ENCODE data around the gene FBXW4. TPM values are rescaled to one million over a fixed set of nuclear protein-coding genes. Genes with fewer than 3 reads are reported as not detected.

The FBXW4 gene
- total RNA-seq, 1 experiment from 2014 or later, result 15.7 TPM

- no TSS peak for BruUV-seq (replicated peaks)
- Mint-ChIP-seq H3K4me3 (ENCODE audit: low read depth, unreplicated experiment) (no peak overlapping the region), H3K4me1 (ENCODE audit: low read depth, unreplicated experiment) (no peaks in the 10 kb centered on the region), H3K9me3 (ENCODE audit: low read depth, unreplicated experiment) (no peaks in the 10 kb centered on the region), H3K27ac (ENCODE audit: unreplicated experiment) (no peak overlapping the region), H3K36me3 (ENCODE audit: insufficient read depth, unreplicated experiment) (no peaks in the 10 kb centered on the region), H3K27me3 (ENCODE audit: unreplicated experiment) (no peaks in the 10 kb centered on the region)
- intact Hi-C loops (cut with micrococcal nuclease; ENCODE audit: unreplicated experiment), result no loop called here
- no peak for DNase-seq
- CTCF ChIA-PET, result no interaction called here
- no peak for TF ChIP-seq CTCF (IDR thresholded peaks at IDR 0.05; ENCODE audit: unreplicated experiment)
Observed at GRCh38 chr10:101646364-101646763, 48.6 kb downstream of the FBXW4 start.

- DNase-seq, result no peak
- intact Hi-C loops (cut with micrococcal nuclease; ENCODE audit: unreplicated experiment), result no loop called here
- Mint-ChIP-seq H3K36me3 (ENCODE audit: insufficient read depth, unreplicated experiment) (no peaks in the 10 kb centered on the region), H3K4me3 (ENCODE audit: low read depth, unreplicated experiment) (no peak overlapping the region), H3K4me1 (ENCODE audit: low read depth, unreplicated experiment) (no peaks in the 10 kb centered on the region), H3K9me3 (ENCODE audit: low read depth, unreplicated experiment) (no peaks in the 10 kb centered on the region), H3K27ac (ENCODE audit: unreplicated experiment) (no peak overlapping the region), H3K27me3 (ENCODE audit: unreplicated experiment) (no peaks in the 10 kb centered on the region)
- CTCF ChIA-PET, result no interaction called here
- no peak for TF ChIP-seq CTCF (IDR thresholded peaks at IDR 0.05; ENCODE audit: unreplicated experiment)
- BruUV-seq (replicated peaks), result no TSS peak
Observed at GRCh38 chr10:101645659-101646058, 49.3 kb downstream of the FBXW4 start.

- no peaks in the 10 kb centered on the region for H3K4me1 Mint-ChIP-seq (ENCODE audit: low read depth, unreplicated experiment)
- intact Hi-C loops (cut with micrococcal nuclease; ENCODE audit: unreplicated experiment), result no loop called here
Observed at GRCh38 chr10:101644002-101644401, 51.0 kb downstream of the FBXW4 start.

GRCh38 chr10:101643546-101643945 is 51.4 kb downstream of the FBXW4 start:
- Mint-ChIP-seq H3K4me3 (ENCODE audit: low read depth, unreplicated experiment) (no peak overlapping the region), H3K4me1 (ENCODE audit: low read depth, unreplicated experiment) (no peaks in the 10 kb centered on the region), H3K36me3 (ENCODE audit: insufficient read depth, unreplicated experiment) (no peaks in the 10 kb centered on the region), H3K9me3 (ENCODE audit: low read depth, unreplicated experiment) (no peaks in the 10 kb centered on the region), H3K27ac (ENCODE audit: unreplicated experiment) (no peak overlapping the region), H3K27me3 (ENCODE audit: unreplicated experiment) (no peaks in the 10 kb centered on the region)
- no TSS peak for BruUV-seq (replicated peaks)
- CTCF ChIA-PET, result no interaction called here
- intact Hi-C loops (cut with micrococcal nuclease; ENCODE audit: unreplicated experiment), result no loop called here
- no peak for DNase-seq
- TF ChIP-seq CTCF (IDR thresholded peaks at IDR 0.05; ENCODE audit: unreplicated experiment), result no peak

More at GRCh38 chr10:101644002-101644401, 51.0 kb downstream of the FBXW4 start:
- CTCF ChIA-PET, result no interaction called here
- Mint-ChIP-seq H3K36me3 (ENCODE audit: insufficient read depth, unreplicated experiment) (no peaks in the 10 kb centered on the region), H3K27me3 (ENCODE audit: unreplicated experiment) (no peaks in the 10 kb centered on the region), H3K9me3 (ENCODE audit: low read depth, unreplicated experiment) (no peaks in the 10 kb centered on the region), H3K4me3 (ENCODE audit: low read depth, unreplicated experiment) (no peak overlapping the region), H3K27ac (ENCODE audit: unreplicated experiment) (no peak overlapping the region)
- no peak for TF ChIP-seq CTCF (IDR thresholded peaks at IDR 0.05; ENCODE audit: unreplicated experiment)
- BruUV-seq (replicated peaks), result no TSS peak
- no peak for DNase-seq
